Measurements from ENCODE around the gene RGL2. TPM values are rescaled to one million over a fixed set of nuclear protein-coding genes. Genes with fewer than 3 reads are reported as not detected.

RGL2 gene
- total and polyA plus RNA-seq, 2 of the 13 experiments (the other 11 are each of a cell fraction or from before 2014, with no cell fraction given), result 22.9 to 47.4 TPM

- TF ChIP-seq, protein P1, sequence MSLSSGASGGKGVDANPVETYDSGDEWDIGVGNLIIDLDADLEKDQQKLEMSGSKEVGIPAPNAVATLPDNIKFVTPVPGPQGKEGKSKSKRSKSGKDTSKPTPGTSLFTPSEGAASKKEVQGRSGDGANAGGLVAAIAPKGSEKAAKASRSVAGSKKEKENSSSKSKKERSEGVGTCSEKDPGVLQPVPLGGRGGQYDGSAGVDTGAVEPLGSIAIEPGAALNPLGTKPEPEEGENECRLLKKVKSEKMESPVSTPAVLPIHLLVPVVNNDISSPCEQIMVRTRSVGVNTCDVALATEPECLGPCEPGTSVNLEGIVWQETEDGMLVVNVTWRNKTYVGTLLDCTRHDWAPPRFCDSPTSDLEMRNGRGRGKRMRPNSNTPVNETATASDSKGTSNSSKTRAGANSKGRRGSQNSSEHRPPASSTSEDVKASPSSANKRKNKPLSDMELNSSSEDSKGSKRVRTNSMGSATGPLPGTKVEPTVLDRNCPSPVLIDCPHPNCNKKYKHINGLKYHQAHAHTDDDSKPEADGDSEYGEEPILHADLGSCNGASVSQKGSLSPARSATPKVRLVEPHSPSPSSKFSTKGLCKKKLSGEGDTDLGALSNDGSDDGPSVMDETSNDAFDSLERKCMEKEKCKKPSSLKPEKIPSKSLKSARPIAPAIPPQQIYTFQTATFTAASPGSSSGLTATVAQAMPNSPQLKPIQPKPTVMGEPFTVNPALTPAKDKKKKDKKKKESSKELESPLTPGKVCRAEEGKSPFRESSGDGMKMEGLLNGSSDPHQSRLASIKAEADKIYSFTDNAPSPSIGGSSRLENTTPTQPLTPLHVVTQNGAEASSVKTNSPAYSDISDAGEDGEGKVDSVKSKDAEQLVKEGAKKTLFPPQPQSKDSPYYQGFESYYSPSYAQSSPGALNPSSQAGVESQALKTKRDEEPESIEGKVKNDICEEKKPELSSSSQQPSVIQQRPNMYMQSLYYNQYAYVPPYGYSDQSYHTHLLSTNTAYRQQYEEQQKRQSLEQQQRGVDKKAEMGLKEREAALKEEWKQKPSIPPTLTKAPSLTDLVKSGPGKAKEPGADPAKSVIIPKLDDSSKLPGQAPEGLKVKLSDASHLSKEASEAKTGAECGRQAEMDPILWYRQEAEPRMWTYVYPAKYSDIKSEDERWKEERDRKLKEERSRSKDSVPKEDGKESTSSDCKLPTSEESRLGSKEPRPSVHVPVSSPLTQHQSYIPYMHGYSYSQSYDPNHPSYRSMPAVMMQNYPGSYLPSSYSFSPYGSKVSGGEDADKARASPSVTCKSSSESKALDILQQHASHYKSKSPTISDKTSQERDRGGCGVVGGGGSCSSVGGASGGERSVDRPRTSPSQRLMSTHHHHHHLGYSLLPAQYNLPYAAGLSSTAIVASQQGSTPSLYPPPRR (CRISPR knock-in tag; IDR thresholded peaks at IDR 0.05; ENCODE audit: borderline replicate concordance), result no peak
- TF ChIP-seq MXI1 (IDR thresholded peaks at IDR 0.05; ENCODE audit: borderline replicate concordance, low read depth, low read length) (no peak), RCOR2 (CRISPR knock-in tag; IDR thresholded peaks at IDR 0.05) (no peak), ZNF232 (CRISPR knock-in tag; IDR thresholded peaks at IDR 0.05; ENCODE audit: borderline replicate concordance) (no peak), ZNF432 (CRISPR knock-in tag; IDR thresholded peaks at IDR 0.05; ENCODE audit: borderline replicate concordance) (no peak), PHF21A (CRISPR knock-in tag; IDR thresholded peaks at IDR 0.05) (no peak), REST (IDR thresholded peaks at IDR 0.05; ENCODE audit: borderline replicate concordance in 1 of 2, low read depth in 1 of 2, low read length in 2 of 2) (no peak), JUN (CRISPR knock-in tag; IDR thresholded peaks at IDR 0.05) (no peak), GATAD2A (CRISPR knock-in tag; IDR thresholded peaks at IDR 0.05) (no peak), RAD51 (IDR thresholded peaks at IDR 0.05; ENCODE audit: borderline replicate concordance) (no peak), ZNF33B (CRISPR knock-in tag; IDR thresholded peaks at IDR 0.05) (no peak), THAP9 (CRISPR knock-in tag; IDR thresholded peaks at IDR 0.05; ENCODE audit: borderline replicate concordance) (no peak)
- TF ChIP-seq, protein P2, sequence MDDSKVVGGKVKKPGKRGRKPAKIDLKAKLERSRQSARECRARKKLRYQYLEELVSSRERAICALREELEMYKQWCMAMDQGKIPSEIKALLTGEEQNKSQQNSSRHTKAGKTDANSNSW (CRISPR knock-in tag; IDR thresholded peaks at IDR 0.05; ENCODE audit: borderline replicate concordance), result no peak
Observed at GRCh38 chr6:33323623-33323948, 24.8 kb upstream of the RGL2 start (continued).

Data from HepG2 (cell line).